Esophagus muscularis mucosa (tissue), 4 donors: ENCODE data around the gene HPS1. TPM values are rescaled to one million over a fixed set of nuclear protein-coding genes. Genes with fewer than 3 reads are reported as not detected.

ENCODE experiments used
- DNase-seq: peaks from one replicate; pipeline ENCODE4 v3.0.0-alpha.2; 2017; ENCODE audit errors: extremely low spot score
- H3K27ac ChIP-seq, 4 donors: fragments of 200-600 bp; sonication (generic); replicated peaks in 1 of 4; 1 replicate in 3 of 4; 2 replicates in 1 of 4; pipeline ENCODE4 v1.5.1; 2016 to 2019; ENCODE audit warnings: mild to moderate bottlenecking in 1 of 4
- H3K27me3 ChIP-seq, 4 donors: fragments of 200-600 bp; sonication (generic); one replicate each; pipeline versions ENCODE4 v1.5.1 to v1.6.0; 2016 to 2019
- H3K36me3 ChIP-seq, 4 donors: fragments of 200-600 bp; sonication (generic); one replicate each; pipeline ENCODE4 v1.5.1; 2016 to 2019
- H3K4me1 ChIP-seq, 4 donors: fragments of 200-600 bp; sonication (generic); one replicate each; pipeline ENCODE4 v1.5.1; 2016 to 2019
- H3K4me3 ChIP-seq, 4 donors: fragments of 200-600 bp; sonication (generic); 1 replicate in 2 of 4; 2 replicates in 2 of 4; pipeline ENCODE4 v1.5.1; 2016 to 2019; ENCODE audit warnings: mild to moderate bottlenecking in 4 of 4, moderate library complexity in 1 of 4
- H3K9me3 ChIP-seq, 4 donors: fragments of 200-600 bp; sonication (generic); 1 replicate in 3 of 4; 2 replicates in 1 of 4; pipeline ENCODE4 v1.5.1; 2016 to 2019
- EP300 ChIP-seq: sonication (generic); formaldehyde crosslinking; IDR thresholded peaks from one replicate; pipeline ENCODE4 v1.6.1; 2017; ENCODE audit warnings: antibody characterized with exemption
- POLR2A ChIP-seq: fragments of 450-650 bp; IDR thresholded peaks from one replicate; pipeline ENCODE4 v1.6.1; 2017; ENCODE audit warnings: antibody characterized with exemption, moderate library complexity, mild to moderate bottlenecking, low read depth
- POLR2AphosphoS5 ChIP-seq, 2 donors: sonication (generic); formaldehyde crosslinking; IDR thresholded peaks; one replicate each; pipeline ENCODE4 v1.6.1; 2017; ENCODE audit warnings: antibody characterized with exemption in 2 of 2
- WGBS: methylation state at CpG from one replicate; pipeline ENCODE4 v1.1.5; 2018; 5-methylcytosine and 5-hydroxymethylcytosine counted together
- intact Hi-C: fragments of 100-400 bp; cut with DNase I; formaldehyde crosslinking; loops from one replicate; pipeline ENCODE4 v1.15.1; 2023
- total RNA-seq, 4 donors: library from RNA; depleted of rRNA; stranded (reverse); fragments of >200 nt; gene quantifications; one replicate each; pipeline versions ENCODE4 v1.1.0 to v1.2.1, GENCODE V29; 2016
- TF ChIP-seq, protein P1 (sequence below), 3 experiments: fragments of 200-600 bp in 2 of 3; fragments of 450-650 bp in 1 of 3; sonication (generic) in 2 of 3; IDR thresholded peaks; one replicate each; pipeline ENCODE4 v1.5.1; 2017 to 2019; ENCODE audit warnings: antibody characterized with exemption in 3 of 3, mild to moderate bottlenecking in 2 of 3, moderate library complexity in 1 of 3

The HPS1 gene
- total RNA-seq, 4 donors from 2014 or later = 49.7 to 76.1 (median 63.7) TPM

DNA sequence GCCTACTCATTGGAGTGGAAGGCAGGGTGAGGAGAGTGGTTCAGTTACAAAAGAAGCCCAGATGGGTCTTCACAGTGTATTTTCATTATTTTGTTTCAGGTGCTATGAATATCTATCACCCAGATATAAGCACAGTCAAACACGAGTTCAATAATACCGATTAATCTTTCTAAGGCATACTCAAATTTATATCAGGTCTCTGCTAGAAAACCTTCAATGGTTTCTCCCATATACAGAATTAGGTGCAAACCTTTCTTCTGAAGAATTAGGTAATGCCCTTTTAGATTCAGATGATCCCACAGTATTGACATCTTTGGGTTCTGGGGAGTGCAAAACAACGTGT lies 14.7 kb upstream of the HPS1 start:
- no peak for DNase-seq
- H3K27ac ChIP-seq = peak overlapping the region; percentile 26 to 58 (median 46)
- TF ChIP-seq EP300 = no peak
- TF ChIP-seq, protein P1, sequence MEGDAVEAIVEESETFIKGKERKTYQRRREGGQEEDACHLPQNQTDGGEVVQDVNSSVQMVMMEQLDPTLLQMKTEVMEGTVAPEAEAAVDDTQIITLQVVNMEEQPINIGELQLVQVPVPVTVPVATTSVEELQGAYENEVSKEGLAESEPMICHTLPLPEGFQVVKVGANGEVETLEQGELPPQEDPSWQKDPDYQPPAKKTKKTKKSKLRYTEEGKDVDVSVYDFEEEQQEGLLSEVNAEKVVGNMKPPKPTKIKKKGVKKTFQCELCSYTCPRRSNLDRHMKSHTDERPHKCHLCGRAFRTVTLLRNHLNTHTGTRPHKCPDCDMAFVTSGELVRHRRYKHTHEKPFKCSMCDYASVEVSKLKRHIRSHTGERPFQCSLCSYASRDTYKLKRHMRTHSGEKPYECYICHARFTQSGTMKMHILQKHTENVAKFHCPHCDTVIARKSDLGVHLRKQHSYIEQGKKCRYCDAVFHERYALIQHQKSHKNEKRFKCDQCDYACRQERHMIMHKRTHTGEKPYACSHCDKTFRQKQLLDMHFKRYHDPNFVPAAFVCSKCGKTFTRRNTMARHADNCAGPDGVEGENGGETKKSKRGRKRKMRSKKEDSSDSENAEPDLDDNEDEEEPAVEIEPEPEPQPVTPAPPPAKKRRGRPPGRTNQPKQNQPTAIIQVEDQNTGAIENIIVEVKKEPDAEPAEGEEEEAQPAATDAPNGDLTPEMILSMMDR (IDR thresholded peaks at IDR 0.05) = no peak
- no peak for TF ChIP-seq POLR2A
- TF ChIP-seq POLR2AphosphoS5 (IDR thresholded peaks at IDR 0.05) = no peak
- H3K4me1 ChIP-seq = peaks cover 9 to 14% (median 12%) of the 10 kb centered on the region in 4 donors
- H3K9me3 ChIP-seq = no peaks in the 10 kb centered on the region
- H3K27me3 ChIP-seq = no peaks in the 10 kb centered on the region
- peaks cover 0 to 9% (median 0%) of the 10 kb centered on the region in 4 donors for H3K36me3 ChIP-seq
- H3K4me3 ChIP-seq = no peak overlapping the region
- intact Hi-C loops = loop anchor here (2.0 to 10.0 kb wide), 2 partner anchors 15 to 913 kb away; partner anchors contain the start of gene HPS1
- 88% methylated on average over 3 of the region's 3 CpGs for WGBS

DNA sequence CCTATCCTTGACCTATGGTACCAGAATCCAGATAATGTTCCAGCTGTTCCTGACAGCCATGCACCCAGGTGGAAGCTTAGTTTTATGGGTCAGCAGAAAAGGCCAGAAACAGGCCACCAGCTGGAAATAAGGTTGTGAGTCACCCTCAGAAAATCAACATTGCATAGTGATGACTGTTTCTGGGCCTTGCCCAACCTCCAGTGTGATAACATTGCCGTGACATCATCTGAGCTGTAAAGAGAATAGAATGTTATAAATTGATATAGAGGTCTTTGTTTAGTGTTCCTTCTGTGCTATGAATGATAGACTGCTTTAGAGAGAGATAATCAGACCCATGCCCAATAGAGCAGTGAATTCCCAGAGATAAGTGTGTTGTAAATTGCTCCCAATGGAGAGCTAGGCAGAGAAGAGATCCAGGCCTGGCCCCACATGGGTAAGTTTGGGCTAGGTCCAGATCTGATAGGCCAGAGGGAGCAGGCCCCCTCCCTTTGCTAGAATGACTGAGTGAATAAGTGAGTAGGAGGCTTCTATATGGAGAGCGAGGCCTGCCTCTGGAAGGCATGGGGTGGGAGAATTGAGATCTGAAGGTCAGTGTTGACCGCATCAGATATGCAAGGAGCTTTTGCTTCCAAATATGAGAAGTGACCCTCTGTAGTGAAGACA lies 14.2 kb upstream of the HPS1 start:
- intact Hi-C loops = loop anchor here (2.0 to 10.0 kb wide), 2 partner anchors 14 to 914 kb away; partner anchors contain the start of gene HPS1
- peak; percentile 90 for DNase-seq
- Histone ChIP-seq H3K27ac (peak overlapping the region; percentile 26 to 58 (median 46)), H3K27me3 (no peaks in the 10 kb centered on the region), H3K4me1 (peaks cover 9 to 14% (median 12%) of the 10 kb centered on the region in 4 donors), H3K9me3 (no peaks in the 10 kb centered on the region), H3K36me3 (peaks cover 0 to 9% (median 0%) of the 10 kb centered on the region in 4 donors), H3K4me3 (no peak overlapping the region)
- TF ChIP-seq POLR2A = no peak
- TF ChIP-seq POLR2AphosphoS5 (IDR thresholded peaks at IDR 0.05) = peak; percentile 42 to 77
- 66% methylated on average over 3 of the region's 3 CpGs for WGBS

DNA sequence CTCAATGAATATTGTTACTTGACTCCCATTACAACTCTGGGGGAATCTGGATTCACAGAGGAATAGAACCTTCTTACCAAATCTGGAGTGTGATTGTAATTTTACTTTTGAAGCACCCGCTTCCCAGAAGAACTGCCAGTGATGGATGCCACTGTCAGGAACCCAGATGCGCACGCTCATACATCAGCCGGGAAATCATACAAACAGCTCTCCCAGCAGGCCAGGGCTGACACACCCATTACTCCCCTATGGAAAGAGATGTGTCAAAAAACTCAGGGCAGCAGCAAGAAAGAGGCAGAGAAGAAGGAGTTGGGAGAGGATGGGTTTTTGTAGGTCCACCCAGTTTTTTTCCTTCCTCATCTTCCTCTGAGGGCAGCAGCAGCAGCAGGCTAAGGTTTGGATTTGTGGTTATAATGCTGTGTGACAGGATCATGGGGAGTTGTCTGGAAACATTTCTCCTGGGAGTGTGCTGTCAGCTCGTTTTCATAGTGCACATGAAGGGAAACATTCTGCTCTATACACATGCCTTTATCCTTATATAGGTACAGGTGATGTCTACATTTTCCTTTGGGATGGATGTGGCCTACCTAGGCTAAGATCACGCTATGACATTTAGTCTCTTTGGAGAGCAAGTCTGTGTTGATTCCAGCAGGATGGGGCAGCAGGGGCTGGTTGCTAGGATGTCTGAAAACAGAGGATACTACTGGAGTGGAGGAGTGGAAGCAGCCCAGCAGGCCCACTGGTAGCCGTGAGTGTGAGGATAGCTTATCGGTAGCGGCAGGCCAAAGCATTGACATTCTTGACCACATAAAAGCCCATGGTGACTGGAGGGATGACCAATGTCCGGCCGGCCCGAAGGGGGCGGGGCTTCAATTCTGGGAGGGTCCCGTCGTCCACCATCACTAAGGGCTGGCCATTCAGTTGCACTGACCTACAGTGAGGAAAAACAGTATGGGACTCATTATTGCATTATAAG lies 12.4 kb upstream of the HPS1 start:
- Histone ChIP-seq H3K9me3 (no peaks in the 10 kb centered on the region), H3K4me1 (peaks cover 9 to 14% (median 12%) of the 10 kb centered on the region in 4 donors), H3K36me3 (peaks cover 0 to 9% (median 0%) of the 10 kb centered on the region in 4 donors), H3K27me3 (no peaks in the 10 kb centered on the region), H3K4me3 (no peak overlapping the region), H3K27ac (no peak overlapping the region)
- TF ChIP-seq EP300 (no peak), POLR2A (no peak), POLR2AphosphoS5 (IDR thresholded peaks at IDR 0.05) (no peak)
- TF ChIP-seq, protein P1 (IDR thresholded peaks at IDR 0.05) = no peak
- intact Hi-C loops = no loop called here
- peak; percentile 75 for DNase-seq
- WGBS = 88% methylated on average over 15 of the region's 15 CpGs

DNA sequence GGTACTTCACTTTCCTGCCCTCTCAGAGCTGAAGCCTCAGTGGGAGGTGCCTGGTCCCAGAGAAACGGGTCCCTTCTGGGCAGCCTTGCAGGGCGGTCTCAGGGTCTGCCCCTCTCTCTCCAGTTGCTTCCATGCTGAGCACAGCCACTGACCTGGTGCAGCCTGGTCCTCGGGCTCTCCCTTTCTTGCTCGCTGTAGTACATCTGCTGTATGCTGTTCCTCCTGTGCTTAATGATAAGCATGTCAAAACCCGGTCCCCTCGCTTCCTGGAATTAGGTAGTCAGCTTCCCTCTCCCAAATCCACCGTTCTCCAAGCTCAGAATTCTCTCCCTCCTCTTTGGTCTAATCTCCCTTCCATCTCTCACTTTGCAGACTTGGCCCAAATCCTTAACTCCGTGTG lies 11.0 kb upstream of the HPS1 start:
- no peak overlapping the region for H3K27ac ChIP-seq
- H3K9me3 ChIP-seq = no peaks in the 10 kb centered on the region
- H3K4me1 ChIP-seq = peaks cover 9 to 14% (median 12%) of the 10 kb centered on the region in 4 donors
- peaks cover 0 to 9% (median 0%) of the 10 kb centered on the region in 4 donors for H3K36me3 ChIP-seq
- no peaks in the 10 kb centered on the region for H3K27me3 ChIP-seq
- TF ChIP-seq, protein P1 (IDR thresholded peaks at IDR 0.05) = no peak
- TF ChIP-seq EP300 (no peak), POLR2AphosphoS5 (IDR thresholded peaks at IDR 0.05) (no peak)
- H3K4me3 ChIP-seq = no peak overlapping the region
- no peak for DNase-seq
- whole genome bisulfite sequencing = 60% methylated on average over 7 of the region's 8 CpGs
- intact Hi-C loops = no loop called here
